ENCODE measurements around the gene IKZF4. TPM values are rescaled to one million over a fixed set of nuclear protein-coding genes. Genes with fewer than 3 reads are reported as not detected.
A peak's percentile ranks its signal among the peaks of the same experiment; 100 is the strongest.

The IKZF4 gene
- total RNA-seq, 1 experiment from 2014 or later, result 13.6 TPM

DNA sequence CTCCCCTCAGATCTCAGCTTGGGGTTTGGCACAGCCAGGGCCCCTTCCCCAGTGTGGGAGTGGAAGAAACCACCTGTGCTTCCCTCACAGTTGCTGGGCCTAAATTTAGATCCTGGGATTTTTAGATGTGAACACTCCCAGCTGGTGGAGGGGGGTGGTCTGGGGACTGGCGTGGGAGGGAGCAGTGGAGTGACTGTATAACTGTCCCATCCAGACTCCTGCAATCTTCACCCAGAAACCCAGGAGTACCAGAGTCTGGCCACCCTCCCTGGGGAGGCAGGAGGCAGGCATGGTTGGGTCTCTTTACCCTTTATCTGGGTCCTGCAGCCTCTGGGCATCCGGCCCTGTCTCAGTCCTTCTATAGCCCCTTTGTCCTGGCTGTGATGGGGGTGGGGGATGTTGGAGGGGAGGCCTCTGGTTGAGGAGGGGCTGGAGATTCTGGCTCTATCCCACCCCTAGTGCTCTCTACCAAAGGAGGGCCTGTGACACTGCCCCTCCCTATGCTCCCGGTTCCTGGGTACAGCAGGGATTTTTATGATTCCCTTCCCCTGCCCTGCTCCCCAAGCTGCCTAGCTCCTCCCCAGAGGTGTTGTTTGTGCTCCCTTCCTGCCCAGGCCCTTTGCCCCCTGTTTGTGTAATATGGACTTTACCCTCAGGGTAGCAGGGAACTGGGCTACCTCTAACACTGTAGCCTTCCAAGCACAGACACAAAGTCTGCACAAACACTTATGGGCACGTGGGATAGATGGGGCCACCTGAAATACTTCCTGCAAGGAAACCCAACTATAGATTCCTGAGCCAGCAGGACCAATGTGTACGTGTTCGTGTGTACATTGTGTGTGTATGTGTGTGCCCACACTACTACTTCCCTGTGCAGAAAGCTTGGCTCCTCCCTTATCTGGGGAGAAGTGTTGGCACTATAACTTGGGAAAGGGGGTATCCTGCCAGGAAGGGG is 60.8 kb downstream of the IKZF4 start:
- peaks cover 23% of the 10 kb centered on the region for H3K4me1 Mint-ChIP-seq
- POLR2A ChIA-PET, result interaction anchor here (0.8 to 2.9 kb wide), 7 partner anchors 23 to 78 kb away, joined by 3 to 34 read pairs (median 3); partner anchors contain the start of genes ESYT1 and PA2G4
- H3K9me3 Mint-ChIP-seq, result no peaks in the 10 kb centered on the region
- DNase-seq (ENCODE audit: low spot score), result peak; percentile 14
- no peaks in the 10 kb centered on the region for H3K27me3 Mint-ChIP-seq (ENCODE audit: low read depth)
- CTCF ChIA-PET, result interaction anchor here (0.8 to 2.6 kb wide), 7 partner anchors 11 to 108 kb away, joined by 3 to 16 read pairs (median 4); partner anchors contain the start of genes ESYT1, PA2G4, RAB5B and SMARCC2
- ATAC-seq, result no peak
- no peak for TF ChIP-seq NR1H2 (CRISPR knock-in tag; IDR thresholded peaks at IDR 0.05)
- peak; percentile 89 for TF ChIP-seq GABPB1 (CRISPR knock-in tag; IDR thresholded peaks at IDR 0.05)
- H3K4me3 Mint-ChIP-seq, result peak overlapping the region; percentile 89
- H3K27ac Mint-ChIP-seq, result peak overlapping the region; percentile 96
- peaks cover 24% of the 10 kb centered on the region for H3K36me3 Mint-ChIP-seq

DNA sequence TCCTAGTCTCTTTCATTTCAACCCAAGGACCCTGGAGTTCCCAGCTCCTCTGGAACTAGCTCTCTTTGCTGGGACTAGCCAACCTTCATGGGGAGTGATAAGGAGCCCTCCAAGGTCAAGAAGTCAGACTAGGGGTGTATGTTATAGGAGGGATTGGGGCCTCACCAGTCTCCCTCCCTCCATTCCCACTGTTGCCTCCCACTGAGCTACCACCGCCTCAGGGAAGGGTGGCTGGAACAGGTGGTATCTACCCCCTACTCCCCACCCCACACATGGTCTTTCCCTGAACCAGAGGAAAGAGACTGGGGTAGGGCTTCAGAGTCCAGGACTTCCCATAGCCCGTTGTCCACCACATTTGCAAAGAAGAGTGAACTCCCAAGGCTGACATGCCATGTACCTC is 61.5 kb downstream of the IKZF4 start:
- Mint-ChIP-seq H3K27me3 (ENCODE audit: low read depth) (no peaks in the 10 kb centered on the region), H3K36me3 (peaks cover 26% of the 10 kb centered on the region), H3K4me3 (no peak overlapping the region), H3K4me1 (peaks cover 23% of the 10 kb centered on the region), H3K9me3 (no peaks in the 10 kb centered on the region), H3K27ac (no peak overlapping the region)
- ChIA-PET CTCF (interaction anchor here (1.4 kb wide), 1 partner anchor 36 kb away, joined by 4 read pairs; no protein-coding TSS in a partner anchor), POLR2A (no interaction called here)
- DNase-seq (ENCODE audit: low spot score), result no peak
- TF ChIP-seq, protein P1, sequence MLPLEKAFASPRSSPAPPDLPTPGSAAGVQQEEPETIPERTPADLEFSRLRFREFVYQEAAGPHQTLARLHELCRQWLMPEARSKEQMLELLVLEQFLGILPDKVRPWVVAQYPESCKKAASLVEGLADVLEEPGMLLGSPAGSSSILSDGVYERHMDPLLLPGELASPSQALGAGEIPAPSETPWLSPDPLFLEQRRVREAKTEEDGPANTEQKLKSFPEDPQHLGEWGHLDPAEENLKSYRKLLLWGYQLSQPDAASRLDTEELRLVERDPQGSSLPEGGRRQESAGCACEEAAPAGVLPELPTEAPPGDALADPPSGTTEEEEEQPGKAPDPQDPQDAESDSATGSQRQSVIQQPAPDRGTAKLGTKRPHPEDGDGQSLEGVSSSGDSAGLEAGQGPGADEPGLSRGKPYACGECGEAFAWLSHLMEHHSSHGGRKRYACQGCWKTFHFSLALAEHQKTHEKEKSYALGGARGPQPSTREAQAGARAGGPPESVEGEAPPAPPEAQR (CRISPR knock-in tag; IDR thresholded peaks at IDR 0.05), result no peak
- TF ChIP-seq, protein P2, sequence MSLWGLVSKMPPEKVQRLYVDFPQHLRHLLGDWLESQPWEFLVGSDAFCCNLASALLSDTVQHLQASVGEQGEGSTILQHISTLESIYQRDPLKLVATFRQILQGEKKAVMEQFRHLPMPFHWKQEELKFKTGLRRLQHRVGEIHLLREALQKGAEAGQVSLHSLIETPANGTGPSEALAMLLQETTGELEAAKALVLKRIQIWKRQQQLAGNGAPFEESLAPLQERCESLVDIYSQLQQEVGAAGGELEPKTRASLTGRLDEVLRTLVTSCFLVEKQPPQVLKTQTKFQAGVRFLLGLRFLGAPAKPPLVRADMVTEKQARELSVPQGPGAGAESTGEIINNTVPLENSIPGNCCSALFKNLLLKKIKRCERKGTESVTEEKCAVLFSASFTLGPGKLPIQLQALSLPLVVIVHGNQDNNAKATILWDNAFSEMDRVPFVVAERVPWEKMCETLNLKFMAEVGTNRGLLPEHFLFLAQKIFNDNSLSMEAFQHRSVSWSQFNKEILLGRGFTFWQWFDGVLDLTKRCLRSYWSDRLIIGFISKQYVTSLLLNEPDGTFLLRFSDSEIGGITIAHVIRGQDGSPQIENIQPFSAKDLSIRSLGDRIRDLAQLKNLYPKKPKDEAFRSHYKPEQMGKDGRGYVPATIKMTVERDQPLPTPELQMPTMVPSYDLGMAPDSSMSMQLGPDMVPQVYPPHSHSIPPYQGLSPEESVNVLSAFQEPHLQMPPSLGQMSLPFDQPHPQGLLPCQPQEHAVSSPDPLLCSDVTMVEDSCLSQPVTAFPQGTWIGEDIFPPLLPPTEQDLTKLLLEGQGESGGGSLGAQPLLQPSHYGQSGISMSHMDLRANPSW (CRISPR knock-in tag; conservative IDR thresholded peaks at IDR 0.05; ENCODE audit: low read depth), result no peak
- TF ChIP-seq RELA (CRISPR knock-in tag; IDR thresholded peaks at IDR 0.05; ENCODE audit: borderline replicate concordance), result no peak
- ATAC-seq, result no peak

DNA sequence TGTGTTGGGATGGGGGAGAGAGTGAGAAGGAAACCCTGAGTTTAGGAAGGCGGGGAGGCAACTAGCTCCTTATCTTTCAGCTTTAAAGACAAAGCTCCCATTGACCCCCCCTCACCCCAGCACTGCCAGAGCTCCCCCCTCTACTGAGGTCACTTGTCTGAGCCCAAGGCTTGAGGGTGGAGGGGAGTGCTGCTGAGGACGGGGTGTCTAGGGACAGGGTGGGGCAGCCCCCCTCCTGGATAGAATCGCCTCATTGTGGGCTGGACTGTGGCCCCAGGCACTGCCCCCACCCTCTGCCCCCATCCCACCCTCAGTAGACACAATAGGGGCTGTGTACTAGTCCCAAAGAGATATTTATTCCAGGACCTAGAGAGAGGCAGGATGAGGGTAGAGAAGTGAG is 62.1 kb downstream of the IKZF4 start:
- ChIA-PET POLR2A (no interaction called here), CTCF (no interaction called here)
- no peak overlapping the region for H3K4me3 Mint-ChIP-seq
- H3K9me3 Mint-ChIP-seq, result no peaks in the 10 kb centered on the region
- no peaks in the 10 kb centered on the region for H3K27me3 Mint-ChIP-seq (ENCODE audit: low read depth)
- no peak for ATAC-seq
- peaks cover 31% of the 10 kb centered on the region for H3K36me3 Mint-ChIP-seq
- TF ChIP-seq GRHL2 (CRISPR knock-in tag; IDR thresholded peaks at IDR 0.05; ENCODE audit: insufficient replicate concordance, severe bottlenecking) (no peak), GTF2I (CRISPR knock-in tag; conservative IDR thresholded peaks at IDR 0.05) (no peak), ZNF219 (CRISPR knock-in tag; IDR thresholded peaks at IDR 0.05; ENCODE audit: borderline replicate concordance) (no peak), SOX15 (CRISPR knock-in tag; IDR thresholded peaks at IDR 0.05) (no peak), TCF7 (CRISPR knock-in tag; IDR thresholded peaks at IDR 0.05; ENCODE audit: low read depth) (no peak), ZBTB21 (CRISPR knock-in tag; IDR thresholded peaks at IDR 0.05; ENCODE audit: borderline replicate concordance) (no peak)
- TF ChIP-seq, protein P2 (CRISPR knock-in tag; conservative IDR thresholded peaks at IDR 0.05; ENCODE audit: low read depth), result no peak
- TF ChIP-seq, protein P3, sequence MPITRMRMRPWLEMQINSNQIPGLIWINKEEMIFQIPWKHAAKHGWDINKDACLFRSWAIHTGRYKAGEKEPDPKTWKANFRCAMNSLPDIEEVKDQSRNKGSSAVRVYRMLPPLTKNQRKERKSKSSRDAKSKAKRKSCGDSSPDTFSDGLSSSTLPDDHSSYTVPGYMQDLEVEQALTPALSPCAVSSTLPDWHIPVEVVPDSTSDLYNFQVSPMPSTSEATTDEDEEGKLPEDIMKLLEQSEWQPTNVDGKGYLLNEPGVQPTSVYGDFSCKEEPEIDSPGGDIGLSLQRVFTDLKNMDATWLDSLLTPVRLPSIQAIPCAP (CRISPR knock-in tag; IDR thresholded peaks at IDR 0.05), result no peak
- TF ChIP-seq, protein P4, sequence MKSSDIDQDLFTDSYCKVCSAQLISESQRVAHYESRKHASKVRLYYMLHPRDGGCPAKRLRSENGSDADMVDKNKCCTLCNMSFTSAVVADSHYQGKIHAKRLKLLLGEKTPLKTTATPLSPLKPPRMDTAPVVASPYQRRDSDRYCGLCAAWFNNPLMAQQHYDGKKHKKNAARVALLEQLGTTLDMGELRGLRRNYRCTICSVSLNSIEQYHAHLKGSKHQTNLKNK (CRISPR knock-in tag; IDR thresholded peaks at IDR 0.05), result no peak
- TF ChIP-seq, protein P5, sequence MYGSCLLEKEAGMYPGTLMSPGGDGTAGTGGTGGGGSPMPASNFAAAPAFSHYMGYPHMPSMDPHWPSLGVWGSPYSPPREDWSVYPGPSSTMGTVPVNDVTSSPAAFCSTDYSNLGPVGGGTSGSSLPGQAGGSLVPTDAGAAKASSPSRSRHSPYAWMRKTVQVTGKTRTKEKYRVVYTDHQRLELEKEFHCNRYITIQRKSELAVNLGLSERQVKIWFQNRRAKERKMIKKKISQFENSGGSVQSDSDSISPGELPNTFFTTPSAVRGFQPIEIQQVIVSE (CRISPR knock-in tag; IDR thresholded peaks at IDR 0.05; ENCODE audit: borderline replicate concordance), result no peak
- H3K4me1 Mint-ChIP-seq, result peaks cover 23% of the 10 kb centered on the region
- no peak overlapping the region for H3K27ac Mint-ChIP-seq
- DNase-seq (ENCODE audit: low spot score), result no peak

All from WTC11 (cell line).